Astrocyte (in vitro differentiated cells and primary cell): ENCODE measurements around the gene MAP4K4.

Experiments used
- EZH2 ChIP-seq: IDR thresholded peaks from 2 replicates; pipeline ENCODE4 v1.6.1; 2012; ENCODE audit warnings: mild to moderate bottlenecking, low read length, inconsistent platforms; ENCODE audit not compliant: insufficient read depth
- TF ChIP-seq, protein P1 (sequence below): IDR thresholded peaks from 2 replicates; pipeline ENCODE4 v1.5.1; 2011; ENCODE audit warnings: low read depth, mild to moderate bottlenecking, inconsistent platforms, low read length, moderate library complexity; ENCODE audit not compliant: insufficient read depth

GRCh38 chr2:101809698-101810097 is 112.2 kb downstream of the MAP4K4 start:
- TF ChIP-seq, protein P1, sequence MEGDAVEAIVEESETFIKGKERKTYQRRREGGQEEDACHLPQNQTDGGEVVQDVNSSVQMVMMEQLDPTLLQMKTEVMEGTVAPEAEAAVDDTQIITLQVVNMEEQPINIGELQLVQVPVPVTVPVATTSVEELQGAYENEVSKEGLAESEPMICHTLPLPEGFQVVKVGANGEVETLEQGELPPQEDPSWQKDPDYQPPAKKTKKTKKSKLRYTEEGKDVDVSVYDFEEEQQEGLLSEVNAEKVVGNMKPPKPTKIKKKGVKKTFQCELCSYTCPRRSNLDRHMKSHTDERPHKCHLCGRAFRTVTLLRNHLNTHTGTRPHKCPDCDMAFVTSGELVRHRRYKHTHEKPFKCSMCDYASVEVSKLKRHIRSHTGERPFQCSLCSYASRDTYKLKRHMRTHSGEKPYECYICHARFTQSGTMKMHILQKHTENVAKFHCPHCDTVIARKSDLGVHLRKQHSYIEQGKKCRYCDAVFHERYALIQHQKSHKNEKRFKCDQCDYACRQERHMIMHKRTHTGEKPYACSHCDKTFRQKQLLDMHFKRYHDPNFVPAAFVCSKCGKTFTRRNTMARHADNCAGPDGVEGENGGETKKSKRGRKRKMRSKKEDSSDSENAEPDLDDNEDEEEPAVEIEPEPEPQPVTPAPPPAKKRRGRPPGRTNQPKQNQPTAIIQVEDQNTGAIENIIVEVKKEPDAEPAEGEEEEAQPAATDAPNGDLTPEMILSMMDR, result no peak
- no peak for TF ChIP-seq EZH2
